ENCODE results near the gene SLC43A1.

SLC43A1 gene

DNA sequence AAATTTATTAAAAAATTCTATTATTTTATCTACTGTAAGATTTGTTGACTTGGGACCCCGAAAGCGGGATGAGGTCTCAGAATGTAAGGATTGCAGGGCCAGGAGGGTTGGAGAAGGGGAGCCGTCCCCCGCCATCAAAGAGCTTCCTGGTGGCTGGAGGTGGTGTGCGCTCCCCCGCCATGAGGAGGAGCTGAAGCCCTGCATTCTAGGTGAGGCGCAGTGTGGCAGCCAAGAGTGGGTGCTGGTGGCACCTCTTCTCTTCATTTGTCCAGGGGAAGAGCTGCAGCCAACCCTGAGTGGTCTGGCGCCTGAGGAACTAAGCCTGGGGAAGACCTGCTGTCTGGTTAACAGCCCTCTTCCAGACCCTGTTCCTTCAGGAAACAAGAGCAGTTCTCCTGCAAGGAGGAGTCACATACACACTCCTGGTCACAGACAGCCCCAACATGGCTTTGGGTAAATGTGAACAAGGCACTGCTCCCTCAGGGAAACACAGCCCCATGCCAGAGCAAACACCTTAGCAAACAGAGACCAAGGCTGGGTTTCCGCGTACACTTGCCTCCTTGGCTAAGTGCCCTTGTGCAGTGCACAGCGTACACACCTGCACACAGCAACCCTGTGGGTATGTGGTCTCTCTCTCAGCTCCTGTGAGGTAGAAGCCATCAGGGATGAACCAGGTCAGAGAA, 37.9 kb downstream of the SLC43A1 start:
- FAIRE-seq (no peak), DNase-seq (ENCODE audit: insufficient read length, low spot score) (no peak)
- TF ChIP-seq, protein P1, sequence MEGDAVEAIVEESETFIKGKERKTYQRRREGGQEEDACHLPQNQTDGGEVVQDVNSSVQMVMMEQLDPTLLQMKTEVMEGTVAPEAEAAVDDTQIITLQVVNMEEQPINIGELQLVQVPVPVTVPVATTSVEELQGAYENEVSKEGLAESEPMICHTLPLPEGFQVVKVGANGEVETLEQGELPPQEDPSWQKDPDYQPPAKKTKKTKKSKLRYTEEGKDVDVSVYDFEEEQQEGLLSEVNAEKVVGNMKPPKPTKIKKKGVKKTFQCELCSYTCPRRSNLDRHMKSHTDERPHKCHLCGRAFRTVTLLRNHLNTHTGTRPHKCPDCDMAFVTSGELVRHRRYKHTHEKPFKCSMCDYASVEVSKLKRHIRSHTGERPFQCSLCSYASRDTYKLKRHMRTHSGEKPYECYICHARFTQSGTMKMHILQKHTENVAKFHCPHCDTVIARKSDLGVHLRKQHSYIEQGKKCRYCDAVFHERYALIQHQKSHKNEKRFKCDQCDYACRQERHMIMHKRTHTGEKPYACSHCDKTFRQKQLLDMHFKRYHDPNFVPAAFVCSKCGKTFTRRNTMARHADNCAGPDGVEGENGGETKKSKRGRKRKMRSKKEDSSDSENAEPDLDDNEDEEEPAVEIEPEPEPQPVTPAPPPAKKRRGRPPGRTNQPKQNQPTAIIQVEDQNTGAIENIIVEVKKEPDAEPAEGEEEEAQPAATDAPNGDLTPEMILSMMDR (IDR thresholded peaks at IDR 0.05; ENCODE audit: insufficient read depth, missing control alignments) = no peak

DNA sequence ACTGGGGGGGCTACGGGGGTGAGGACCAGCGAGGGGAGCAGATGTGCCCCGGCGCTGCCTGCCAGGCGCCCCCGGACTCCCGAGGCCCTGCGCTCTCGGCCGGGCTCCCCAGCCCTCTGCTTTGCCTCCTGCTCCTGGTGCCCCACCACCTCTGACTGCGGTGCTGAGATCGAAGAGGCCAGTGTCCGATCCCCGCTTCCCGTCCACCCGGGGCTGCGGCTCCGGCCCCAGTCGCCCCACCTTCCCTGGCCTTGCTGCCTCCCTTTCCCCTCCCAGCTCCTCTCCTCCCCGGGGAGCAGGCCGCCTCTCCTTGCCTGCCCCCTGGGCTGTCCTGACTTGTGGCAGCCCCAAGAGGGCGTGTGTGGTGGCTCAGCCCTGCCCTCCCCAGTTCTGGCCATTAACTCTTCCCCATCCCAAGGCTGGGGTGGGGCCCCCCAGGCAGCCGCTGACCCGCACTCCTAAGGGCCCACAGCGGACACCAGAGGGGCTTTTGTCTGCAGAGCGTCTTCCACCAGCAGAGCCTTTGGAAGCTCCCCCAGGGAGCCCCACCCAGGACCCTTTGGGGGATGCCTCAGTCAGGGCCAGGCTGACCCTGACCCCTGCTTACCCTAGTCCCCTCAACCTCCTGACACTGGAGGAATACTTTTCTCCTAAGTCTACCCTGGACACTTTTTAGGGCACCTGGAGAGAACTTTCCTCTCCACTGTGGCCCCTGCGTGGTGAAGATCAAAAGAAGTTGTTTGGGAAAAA, 38.6 kb downstream of the SLC43A1 start:
- TF ChIP-seq, protein P1 (IDR thresholded peaks at IDR 0.05; ENCODE audit: insufficient read depth, missing control alignments) = no peak
- FAIRE-seq (no peak), DNase-seq (ENCODE audit: insufficient read length, low spot score) (no peak)

DNA sequence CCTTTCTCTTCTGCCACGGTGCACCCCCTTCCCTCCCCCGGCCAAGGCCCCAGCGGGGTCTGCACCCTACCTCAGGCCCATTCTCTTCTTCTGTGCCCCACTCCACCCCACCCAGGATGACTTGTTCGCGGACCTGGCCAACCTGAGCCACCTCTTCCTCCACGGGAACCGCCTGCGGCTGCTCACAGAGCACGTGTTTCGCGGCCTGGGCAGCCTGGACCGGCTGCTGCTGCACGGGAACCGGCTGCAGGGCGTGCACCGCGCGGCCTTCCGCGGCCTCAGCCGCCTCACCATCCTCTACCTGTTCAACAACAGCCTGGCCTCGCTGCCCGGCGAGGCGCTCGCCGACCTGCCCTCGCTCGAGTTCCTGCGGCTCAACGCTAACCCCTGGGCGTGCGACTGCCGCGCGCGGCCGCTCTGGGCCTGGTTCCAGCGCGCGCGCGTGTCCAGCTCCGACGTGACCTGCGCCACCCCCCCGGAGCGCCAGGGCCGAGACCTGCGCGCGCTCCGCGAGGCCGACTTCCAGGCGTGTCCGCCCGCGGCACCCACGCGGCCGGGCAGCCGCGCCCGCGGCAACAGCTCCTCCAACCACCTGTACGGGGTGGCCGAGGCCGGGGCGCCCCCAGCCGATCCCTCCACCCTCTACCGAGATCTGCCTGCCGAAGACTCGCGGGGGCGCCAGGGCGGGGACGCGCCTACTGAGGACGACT, 39.3 kb downstream of the SLC43A1 start:
- FAIRE-seq = no peak
- TF ChIP-seq, protein P1 (IDR thresholded peaks at IDR 0.05; ENCODE audit: insufficient read depth, missing control alignments) = no peak
- DNase-seq (ENCODE audit: insufficient read length, low spot score) = no peak

DNA sequence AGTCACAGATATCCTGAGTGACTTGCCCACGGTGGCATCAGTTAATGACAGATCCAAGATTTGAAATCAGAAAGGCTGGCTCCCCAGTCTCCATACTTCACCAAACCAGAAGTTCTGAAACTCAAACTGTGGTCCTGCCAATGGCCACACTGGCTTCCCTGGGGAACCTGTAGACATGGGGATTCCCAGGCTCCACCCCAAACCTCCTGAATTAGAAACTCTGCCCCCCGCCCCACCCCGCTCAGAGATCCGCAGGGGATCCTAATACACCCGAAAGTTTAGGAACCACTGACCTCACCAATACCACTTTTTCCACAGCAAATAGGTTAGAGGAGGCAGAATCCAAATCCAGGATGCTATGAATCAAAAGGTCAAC, 39.8 kb downstream of the SLC43A1 start:
- FAIRE-seq = no peak

DNA sequence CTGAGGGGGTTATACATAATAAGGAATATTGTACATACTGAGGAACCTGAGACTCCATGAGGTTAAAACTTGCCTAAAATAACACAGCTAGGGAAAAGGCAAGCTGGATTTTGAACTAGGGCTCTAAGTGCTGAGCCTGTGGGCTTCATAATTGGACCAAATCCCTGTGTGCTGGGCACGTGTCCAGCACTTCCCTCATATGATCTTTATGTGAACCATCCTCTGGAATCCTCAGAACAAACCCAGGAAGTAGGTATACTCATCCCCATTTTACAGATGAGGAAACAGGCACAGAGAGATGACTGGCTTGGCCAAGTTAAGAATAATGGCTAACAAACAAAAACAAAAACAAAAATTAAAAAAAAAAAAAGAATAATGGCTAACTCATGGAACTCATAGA, 40.3 kb downstream of the SLC43A1 start:
- TF ChIP-seq, protein P1 (IDR thresholded peaks at IDR 0.05; ENCODE audit: insufficient read depth, missing control alignments) = no peak
- no peak for DNase-seq (ENCODE audit: insufficient read length, low spot score)
- no peak for FAIRE-seq

More for the DNA sequence above, 39.8 kb downstream of the SLC43A1 start:
- TF ChIP-seq, protein P1 (IDR thresholded peaks at IDR 0.05; ENCODE audit: insufficient read depth, missing control alignments) = no peak
- no peak for DNase-seq (ENCODE audit: insufficient read length, low spot score)

DNA sequence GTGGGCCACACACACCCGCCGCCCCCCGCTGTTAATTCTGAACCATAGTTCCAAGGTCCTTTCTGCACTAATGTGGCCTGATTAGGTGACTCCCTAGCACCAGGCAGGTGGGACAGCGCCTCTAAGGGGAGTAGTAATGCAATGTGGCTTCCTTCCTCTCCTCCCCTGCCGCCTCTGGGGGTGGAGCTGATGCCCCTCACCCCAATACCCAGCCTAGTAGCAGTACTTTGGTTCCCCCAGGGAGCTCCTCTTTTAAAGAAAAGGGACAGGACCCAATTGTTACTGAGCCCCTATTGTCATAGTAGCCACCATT, 40.7 kb downstream of the SLC43A1 start:
- TF ChIP-seq, protein P1 (IDR thresholded peaks at IDR 0.05; ENCODE audit: insufficient read depth, missing control alignments) = no peak
- FAIRE-seq = no peak
- DNase-seq (ENCODE audit: insufficient read length, low spot score) = no peak

Data from D721Med (cell line).